GM19463 (cell line): ENCODE results near the gene EFHC2.
A peak's percentile ranks its signal among the peaks of the same experiment; 100 is the strongest.
"Not testable (repeated sequence)": the region's sequence is repeated elsewhere in the genome, so short reads cannot be mapped to it uniquely, and the experiment has no call there.

Experiments
- ATAC-seq: cut with Tn5 transposase; IDR thresholded peaks from one replicate; pipeline ENCODE4 v1.9.1; 2021; ENCODE audit warnings: mild to moderate bottlenecking, moderate library complexity; ENCODE audit not compliant: unreplicated experiment

Gene EFHC2

DNA sequence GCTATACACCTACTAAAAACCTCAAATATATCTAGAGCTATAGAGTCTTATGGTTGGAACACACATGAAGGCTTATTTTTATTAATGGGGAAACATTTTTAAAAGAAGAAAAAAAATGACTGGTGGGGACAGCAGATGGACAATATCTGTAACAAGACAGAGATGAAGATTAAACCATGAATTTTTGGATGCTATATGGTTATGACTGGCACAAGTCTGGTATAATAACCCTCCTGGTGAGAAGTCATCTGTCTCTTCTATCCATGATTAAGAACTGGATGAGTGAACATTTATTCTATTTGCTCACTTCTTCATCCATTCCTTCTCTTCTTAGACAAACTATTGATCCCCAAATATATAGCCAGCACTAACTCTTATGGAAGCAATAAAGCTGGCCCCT lies 104.4 kb downstream of the EFHC2 start:
- ATAC-seq = no peak

DNA sequence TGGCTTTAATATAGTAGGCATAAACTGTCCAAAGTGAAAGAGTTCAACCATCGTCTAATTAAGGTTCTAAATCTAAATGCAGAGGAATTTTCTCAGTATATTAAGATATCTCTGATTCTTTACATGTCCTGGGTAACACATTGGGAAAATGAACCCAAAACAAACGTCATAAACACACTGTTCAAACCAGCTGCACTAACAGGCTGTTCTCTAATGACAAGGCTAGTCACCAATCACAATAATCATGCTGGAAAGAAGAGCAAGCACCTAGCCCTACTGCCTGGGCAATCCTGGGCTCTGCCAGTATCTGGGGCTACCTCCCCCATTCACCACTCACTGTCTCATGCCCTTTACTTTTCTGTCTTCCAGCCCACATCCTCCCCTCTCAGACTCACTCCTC lies 107.9 kb downstream of the EFHC2 start:
- no peak for ATAC-seq

DNA sequence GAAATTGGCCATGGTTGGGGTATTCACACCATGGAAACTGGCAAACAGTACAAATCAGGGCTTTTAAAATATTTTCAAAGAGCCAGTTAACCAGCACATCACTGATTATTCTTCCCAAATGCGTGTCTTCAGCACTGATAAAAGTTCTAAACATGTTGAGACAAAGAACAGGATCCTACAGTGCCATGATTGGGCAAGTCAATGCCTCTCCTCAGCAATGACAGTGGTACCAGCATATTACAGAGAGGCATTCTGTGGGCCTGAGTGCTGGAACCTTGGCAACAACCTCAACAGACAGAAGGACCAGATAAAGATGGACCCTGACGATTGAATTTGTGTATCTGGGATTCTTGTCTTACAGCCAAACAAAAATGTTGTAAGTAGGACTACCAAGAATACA lies 108.9 kb downstream of the EFHC2 start:
- ATAC-seq = no peak

DNA sequence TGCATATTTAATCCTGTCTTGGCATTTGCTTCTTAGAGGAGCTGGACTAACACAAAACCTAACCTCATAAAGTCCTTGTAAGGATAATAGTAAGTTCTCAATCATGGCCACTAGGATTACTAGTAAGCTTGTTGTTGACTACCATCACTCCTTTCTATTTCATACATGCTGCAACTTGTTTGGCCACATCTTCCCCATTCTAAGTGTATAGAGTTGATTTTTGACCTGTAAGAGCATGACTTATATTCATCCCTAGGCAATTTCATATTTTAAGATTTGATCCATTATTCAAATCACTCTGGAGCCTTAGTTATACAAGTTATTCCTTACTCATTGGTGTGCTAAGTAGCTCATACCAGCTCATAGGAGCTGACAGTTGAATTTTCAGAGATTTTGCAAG lies 109.4 kb downstream of the EFHC2 start:
- ATAC-seq = no peak

DNA sequence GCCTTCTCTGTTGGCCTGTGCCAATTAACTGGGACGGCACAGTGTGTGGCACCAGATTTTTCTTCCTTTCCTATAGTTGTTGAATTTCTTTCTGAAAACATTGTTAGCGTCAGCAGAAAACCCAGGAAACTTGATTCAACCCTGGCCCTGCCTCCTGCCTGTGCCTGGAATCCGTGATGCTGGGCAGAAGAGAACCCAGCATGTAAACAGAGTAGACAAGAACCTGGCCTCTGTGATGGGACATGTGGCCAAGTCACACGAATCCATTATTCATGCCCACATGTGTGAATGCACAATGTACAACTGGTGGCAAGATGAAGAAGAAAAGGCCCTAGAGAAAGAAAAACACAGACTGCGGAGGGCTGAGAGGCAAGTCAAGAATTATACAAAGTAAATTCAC lies 111.4 kb downstream of the EFHC2 start:
- no peak for ATAC-seq

DNA sequence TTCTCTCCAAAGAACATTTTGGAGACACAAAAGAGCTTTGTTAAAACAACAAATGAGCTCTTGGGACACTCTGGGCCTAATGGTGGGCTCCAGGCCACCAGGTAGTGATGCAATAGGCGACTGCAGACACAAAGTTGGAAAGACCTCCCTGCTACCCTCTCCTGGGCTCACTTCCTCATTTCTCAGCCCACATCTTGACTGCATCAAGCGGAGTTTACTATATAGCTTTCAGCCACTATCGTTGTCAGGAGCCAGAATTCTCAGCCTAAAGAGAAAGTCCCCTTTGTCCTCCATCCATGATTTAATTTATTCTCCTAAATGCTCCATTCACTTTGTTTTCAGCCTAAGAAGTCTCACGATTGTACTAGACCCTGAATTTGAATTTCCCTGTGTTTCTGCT lies 114.9 kb downstream of the EFHC2 start:
- ATAC-seq = peak; percentile 88

DNA sequence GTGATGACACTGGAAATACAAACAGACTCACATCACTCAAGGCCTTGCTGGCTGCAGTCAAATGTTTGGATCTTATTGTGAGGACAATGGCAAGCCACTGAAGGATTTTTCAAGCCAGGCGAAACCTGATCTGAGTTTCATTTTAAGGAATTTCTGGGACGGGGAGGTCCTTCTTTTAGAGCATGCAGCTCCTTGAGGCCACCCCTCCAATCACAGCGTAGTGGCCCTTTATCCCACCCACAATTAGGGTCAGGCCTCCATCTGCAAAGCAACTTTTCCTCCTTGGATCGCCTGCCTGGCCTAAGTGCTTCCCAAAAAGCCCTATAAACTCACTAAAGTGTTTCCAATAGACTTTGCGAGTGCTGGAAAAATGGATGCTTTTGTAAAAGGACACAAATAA lies 115.5 kb downstream of the EFHC2 start:
- ATAC-seq = no peak

DNA sequence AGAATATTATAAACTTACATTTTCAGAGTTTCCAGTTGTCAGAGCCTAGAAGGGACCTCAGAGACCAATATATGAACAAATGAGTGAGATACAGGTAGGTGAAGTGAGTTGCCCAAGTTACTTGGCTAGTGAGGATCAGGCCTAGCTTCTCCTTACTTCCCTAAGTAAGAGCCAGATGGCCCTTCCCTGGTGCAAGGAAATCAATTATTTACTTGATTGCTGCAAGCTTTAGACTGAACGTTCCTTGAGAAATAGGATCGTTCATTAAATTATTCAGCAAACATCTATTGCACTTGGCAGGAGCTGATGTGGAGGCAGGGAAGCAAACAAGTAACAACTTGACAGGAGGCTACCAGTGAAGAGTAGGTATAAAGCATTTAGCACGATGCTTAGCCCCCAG lies 117.8 kb downstream of the EFHC2 start:
- no peak for ATAC-seq

DNA sequence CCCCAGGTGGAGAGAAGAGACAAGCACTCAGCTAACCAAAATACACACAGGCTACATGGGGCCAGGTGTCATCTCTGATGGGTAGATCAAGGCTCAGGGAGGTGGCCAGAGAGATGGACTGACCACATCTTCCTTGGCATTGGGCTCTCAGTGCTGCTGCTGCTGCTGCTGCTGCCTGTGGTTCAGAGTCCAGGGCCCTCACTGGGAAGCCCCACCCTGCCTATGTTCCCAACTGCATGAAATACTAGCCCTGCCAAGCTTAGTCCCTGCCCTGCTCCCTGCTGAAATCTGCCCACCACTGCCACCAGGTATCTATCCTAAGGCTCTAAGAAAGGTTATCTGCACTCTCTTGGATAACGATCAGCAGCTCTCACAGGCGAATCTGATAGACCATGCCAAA lies 118.7 kb downstream of the EFHC2 start:
- ATAC-seq = no peak

DNA sequence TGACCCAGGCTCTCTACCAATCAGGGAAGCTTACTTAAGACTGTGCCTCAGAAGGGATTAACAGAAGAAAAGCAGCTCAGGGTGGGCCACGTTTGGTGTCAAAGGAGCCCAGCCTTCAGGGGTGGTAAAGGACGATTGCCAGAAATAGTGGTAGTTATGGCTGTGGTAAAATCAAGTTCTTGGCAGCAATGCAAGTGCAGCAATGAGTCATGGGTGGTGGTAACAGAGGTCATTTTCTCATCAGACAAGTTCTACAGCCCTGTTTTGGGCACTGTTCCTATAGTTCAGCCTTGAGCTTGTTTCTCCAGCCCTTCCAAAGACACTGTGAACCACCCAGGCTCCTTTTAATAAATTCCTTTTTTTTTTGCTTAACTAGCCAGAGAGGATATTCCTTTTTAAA lies 120.3 kb downstream of the EFHC2 start:
- no peak for ATAC-seq

DNA sequence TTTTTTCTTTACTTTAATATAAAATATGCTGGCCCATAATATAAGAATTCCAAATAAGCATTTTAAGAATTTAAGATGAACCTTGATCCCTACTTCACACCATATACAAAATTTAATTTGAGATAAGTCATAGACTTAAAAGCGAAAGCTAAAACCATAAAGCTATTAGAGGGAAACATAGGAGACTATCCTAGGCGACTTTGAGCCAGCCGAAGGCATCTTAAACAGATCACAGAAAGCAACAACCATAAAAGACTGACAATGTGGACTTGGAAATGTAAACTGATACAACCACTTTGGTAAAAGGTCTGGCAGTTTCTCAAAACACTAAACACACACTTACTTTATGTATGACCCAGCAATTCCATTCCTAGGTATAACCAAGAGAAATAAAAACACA lies 125.0 kb downstream of the EFHC2 start:
- ATAC-seq = no peak

DNA sequence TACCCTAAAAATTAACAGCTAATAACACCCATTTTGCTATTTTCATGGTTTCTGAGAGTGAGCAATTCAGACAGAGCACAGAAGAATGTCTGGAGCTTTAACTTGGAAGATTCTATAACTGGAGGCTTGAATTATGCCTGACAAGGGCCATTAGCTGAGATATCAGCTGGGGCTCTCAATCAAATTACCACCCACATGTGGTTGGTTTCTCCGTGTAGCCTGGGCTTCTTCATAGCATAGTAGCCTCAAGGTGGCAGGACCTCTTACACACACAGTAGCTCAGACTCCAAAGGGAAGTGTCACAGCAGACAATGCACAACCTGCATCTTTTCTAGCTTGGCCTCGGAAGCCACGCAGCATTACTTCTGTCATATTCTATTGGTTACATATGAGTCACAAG lies 127.3 kb downstream of the EFHC2 start:
- ATAC-seq = no peak

DNA sequence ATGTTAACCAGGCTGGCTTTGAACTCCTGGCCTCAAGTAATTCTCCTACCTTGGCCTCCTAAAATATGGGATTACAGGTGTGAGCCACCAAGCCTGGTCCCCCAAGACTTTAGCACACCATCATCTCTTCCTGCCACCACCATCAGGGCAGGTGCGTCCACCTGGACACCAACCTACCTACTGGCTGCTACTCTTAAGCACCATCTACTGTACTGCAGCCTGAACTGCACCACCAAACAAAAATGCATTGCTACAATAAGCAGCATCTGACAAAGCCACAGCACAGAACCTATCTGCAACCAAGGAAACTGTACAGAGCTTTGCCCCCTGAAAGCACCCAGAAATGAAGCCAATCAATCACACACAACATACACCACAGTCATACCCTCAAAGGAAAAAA lies 139.7 kb downstream of the EFHC2 start:
- ATAC-seq = no peak

DNA sequence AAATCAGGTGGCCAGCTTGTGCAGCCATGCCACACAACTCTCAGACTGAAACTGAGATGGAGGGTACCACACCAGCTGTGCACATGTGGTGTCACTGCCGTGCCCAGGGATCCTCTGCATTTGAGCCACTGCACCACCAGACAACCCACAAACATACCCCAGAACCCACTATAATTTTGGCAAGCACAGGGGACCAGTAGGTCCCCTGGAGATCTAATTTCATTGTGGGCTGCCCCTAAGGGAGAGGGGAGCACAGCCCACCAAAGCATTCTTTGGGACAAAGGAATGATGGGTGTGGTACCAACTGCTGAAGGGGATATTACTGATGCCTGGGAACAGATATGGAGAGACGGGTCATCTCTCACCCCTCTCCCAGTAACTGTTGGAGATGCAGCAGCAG lies 140.9 kb downstream of the EFHC2 start:
- no peak for ATAC-seq

DNA sequence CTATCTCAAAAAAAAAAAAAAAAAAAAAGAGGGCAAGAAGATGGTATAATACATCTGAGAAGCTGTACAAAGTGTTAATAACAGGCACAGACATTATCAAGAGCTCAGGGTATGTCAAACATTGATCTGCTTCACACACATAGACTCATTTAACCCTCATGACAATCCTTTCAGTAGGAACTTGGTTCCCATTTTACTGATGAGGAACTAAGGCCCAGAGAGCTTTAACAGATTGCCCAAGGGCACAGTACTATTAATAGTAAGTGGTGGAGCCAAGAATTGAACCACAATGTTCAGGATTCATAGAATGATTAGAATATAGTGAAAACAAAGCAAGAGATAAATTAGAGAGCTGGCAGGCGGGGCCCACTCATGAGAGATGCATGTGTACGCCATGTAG lies 154.4 kb downstream of the EFHC2 start:
- ATAC-seq = no peak

DNA sequence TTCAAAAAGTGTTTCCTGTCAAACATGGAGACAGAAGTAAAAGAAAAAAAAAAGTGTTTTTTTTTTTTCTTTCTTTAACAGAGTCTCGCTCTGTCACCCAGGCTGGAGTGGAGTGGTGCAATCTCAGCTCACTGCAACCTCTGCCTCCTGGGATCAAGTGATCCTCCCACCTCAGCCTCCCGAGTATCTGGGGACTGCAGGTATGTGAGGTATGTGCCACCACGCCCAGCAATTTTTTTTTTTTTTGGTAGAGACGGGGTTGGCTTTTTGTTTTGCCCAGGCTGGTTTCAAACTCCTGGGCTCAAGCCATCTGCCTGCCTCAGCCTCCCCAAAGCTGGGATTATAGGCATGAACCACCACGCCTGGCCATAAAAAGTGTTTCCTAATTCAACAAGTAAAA lies 155.6 kb downstream of the EFHC2 start:
- ATAC-seq = not testable (repeated sequence)

DNA sequence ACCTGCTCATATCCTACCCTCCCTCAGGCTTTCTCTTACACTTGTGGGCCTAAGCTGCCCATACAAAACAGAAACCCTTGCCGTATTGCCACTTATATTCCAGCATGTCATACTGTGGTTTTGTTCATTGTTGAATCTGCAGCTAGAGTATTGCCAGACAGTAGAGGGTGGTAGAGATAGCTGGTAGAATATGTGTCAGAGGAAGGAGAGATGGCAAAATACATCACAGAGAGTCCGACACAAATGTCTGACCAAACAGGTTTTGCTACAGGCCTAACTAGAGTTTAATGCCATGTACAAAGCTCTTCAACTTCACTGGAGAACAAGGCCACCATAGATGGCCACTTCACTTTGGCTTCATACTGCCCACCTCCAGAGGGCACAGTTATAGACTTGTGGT lies 160.1 kb downstream of the EFHC2 start:
- ATAC-seq = no peak

DNA sequence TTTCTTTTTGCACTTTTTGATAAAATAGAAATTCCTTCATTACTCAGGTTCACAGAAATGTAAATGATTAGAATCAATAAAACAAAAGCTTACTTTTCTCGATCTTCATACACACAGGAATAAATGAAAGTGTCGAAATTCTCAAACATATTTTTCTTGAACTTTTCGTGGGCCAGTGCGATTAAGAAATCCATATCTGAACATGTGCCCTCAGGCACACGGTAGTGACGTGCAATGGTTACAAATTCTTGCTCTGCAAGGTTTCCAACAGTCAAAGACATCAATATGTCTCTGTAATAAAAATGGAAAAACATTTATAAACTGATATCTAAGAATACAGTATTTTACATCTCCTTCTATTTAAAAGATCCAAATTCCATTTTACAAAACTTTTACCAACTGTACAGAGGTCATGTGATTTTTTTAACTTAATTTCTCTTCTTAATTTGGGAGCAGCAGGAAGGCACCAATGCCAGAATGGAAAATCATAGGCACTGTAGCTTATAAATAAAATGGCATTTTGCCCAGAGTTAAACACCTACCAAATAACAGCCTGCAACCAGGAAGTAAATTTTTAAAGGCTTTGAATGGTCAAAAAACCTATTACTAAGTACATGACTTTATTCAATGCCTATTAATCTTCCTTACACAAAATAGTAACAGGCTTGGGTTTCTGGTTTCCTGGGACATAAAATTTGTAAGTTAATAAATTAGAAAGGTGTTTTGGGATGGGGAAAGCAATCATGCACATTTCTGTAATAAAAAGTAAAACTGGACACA lies 165.0 kb downstream of the EFHC2 start:
- ATAC-seq = no peak

DNA sequence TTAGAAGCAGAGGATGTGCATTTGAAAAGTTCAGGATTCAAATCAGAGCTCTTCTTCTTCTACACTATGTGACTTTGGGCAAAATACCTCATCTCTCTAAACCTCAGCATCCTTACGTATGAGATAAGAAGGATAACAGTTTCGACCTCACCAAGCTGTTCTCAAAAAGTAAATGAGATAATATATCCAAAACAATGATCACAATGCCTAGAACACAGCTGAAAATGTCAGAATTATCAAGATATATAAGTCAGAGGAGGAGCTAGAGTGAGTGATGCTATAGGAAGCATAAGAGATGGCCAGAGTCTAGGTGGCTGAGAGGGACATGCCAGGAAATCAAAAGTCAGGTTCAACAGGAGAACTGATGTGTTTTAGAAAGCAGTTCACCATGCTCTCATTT lies 168.0 kb downstream of the EFHC2 start:
- ATAC-seq = no peak

DNA sequence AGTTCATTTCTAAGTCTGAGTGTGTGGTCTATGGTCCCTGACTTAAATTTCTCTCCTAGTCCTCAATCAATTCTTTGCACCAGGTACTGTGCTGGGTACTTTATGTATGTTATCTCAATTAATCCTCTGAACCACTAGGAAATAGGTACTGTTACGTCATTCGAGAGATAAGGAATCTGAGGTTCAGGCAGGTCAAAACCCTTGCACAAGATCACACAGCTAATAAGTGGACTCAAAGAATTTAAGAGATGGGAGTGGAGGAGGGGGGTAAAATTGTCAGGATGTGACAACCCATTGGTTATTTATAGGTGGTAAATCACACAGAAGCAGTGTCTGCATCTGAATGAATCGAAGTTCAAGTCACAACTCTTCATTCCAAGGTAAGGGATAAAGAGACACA lies 169.4 kb downstream of the EFHC2 start:
- no peak for ATAC-seq

DNA sequence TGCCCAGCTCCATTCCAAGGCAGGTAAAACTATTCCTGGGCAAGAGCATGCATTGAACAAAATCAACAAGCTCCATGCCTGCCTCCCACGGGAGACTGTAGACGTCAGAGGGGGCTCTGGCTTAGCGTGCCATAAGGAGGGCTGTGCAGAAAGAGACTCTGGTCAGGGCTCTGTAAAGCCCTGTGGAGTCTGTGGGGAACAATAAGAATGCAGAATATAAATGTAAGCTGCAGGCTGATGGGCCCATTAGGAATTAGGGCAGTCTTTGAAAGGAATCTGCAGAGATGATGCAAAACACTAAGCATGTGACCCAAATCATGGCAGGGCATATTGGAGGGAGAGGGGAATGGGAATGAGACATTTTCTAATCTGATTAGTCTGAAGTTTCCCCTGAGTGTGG lies 170.3 kb downstream of the EFHC2 start:
- no peak for ATAC-seq

DNA sequence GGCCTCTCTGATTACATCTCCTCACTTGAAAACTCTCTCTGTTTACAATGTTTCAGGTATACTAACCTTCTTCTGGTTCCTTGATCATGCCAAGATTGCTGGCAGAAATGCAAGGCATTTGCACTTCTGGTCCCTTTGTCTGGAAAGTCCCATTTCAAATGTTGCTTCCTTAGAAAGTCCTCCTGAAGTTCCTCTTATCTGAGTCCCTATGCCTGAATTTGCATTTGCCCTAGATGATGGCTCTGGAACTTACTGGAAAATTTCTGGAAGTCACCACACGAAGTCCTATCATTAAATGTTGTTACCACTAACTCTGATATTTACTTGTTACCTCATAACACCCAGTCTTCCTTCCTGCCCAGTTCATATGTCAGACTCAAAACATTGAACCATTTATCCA lies 176.4 kb downstream of the EFHC2 start:
- no peak for ATAC-seq

DNA sequence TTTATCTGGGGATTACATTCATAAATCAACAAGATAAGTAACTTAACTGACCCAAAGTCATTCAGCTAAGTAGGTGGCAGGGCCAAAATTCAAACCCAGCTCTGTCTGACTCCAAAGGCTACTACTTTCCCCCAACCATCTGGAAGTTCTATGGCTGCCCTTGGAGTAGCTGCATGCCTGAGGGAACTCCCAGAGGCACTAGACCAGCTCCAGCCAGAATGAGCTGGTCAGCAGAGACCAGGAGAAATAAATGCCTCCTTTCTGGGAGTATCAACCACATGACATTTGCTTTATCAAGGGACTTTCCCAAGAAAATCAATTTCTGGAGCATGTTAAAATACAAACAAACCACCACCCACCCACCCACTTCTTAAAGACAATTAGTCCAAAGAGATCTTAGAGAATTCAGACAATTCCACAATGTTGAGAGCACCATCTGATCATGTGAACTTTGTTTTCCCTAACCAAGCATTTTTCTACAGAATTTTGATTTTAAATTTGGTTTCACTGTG lies 180.5 kb downstream of the EFHC2 start:
- no peak for ATAC-seq
